Activated CD4-positive, alpha-beta T cell treated with anti-CD3 and anti-CD28 coated beads, Interleukin-2, Interleukin-6, amounts not matched to agents 100 ng/mL and 50 ng/mL, durations not matched to agents 16 hours and 8 hours (primary cell): Measurements from ENCODE around the gene ZNF140.

Experiments
- DNase-seq: peaks from one replicate; pipeline ENCODE4 v3.0.0-alpha.2; 2020

The ZNF140 gene

GRCh38 chr12:133130808-133131128, 50.0 kb downstream of the ZNF140 start:
- DNase-seq = no peak

GRCh38 chr12:133135747-133136146, 55.0 kb downstream of the ZNF140 start:
- DNase-seq = no peak

GRCh38 chr12:133145981-133146380, 65.3 kb downstream of the ZNF140 start:
- DNase-seq = no peak

GRCh38 chr12:133156125-133156690, 75.5 kb downstream of the ZNF140 start:
- DNase-seq = no peak
